Stimulated activated CD4-positive, alpha-beta T cell treated with anti-CD3 and anti-CD28 coated beads, Interleukin-12 subunit alpha, Interleukin-12 subunit beta, amount 100 ng/mL, for 4 hours (primary cell): Measurements from ENCODE around the gene FAM184A.
"Not testable (repeated sequence)": the region's sequence is repeated elsewhere in the genome, so short reads cannot be mapped to it uniquely, and the experiment has no call there.

Source experiments
- DNase-seq: peaks from one replicate; pipeline ENCODE4 v3.0.0-alpha.2; 2020

The FAM184A gene, protein sequence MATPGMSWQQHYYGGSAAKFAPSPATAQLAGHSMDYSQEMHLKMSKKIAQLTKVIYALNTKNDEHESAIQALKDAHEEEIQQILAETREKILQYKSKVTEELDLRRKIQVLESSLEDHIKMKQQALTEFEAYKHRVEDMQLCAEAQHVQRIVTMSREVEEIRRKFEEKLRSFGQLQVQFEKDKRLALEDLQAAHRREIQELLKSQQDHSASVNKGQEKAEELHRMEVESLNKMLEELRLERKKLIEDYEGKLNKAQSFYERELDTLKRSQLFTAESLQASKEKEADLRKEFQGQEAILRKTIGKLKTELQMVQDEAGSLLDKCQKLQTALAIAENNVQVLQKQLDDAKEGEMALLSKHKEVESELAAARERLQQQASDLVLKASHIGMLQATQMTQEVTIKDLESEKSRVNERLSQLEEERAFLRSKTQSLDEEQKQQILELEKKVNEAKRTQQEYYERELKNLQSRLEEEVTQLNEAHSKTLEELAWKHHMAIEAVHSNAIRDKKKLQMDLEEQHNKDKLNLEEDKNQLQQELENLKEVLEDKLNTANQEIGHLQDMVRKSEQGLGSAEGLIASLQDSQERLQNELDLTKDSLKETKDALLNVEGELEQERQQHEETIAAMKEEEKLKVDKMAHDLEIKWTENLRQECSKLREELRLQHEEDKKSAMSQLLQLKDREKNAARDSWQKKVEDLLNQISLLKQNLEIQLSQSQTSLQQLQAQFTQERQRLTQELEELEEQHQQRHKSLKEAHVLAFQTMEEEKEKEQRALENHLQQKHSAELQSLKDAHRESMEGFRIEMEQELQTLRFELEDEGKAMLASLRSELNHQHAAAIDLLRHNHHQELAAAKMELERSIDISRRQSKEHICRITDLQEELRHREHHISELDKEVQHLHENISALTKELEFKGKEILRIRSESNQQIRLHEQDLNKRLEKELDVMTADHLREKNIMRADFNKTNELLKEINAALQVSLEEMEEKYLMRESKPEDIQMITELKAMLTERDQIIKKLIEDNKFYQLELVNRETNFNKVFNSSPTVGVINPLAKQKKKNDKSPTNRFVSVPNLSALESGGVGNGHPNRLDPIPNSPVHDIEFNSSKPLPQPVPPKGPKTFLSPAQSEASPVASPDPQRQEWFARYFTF

DNA sequence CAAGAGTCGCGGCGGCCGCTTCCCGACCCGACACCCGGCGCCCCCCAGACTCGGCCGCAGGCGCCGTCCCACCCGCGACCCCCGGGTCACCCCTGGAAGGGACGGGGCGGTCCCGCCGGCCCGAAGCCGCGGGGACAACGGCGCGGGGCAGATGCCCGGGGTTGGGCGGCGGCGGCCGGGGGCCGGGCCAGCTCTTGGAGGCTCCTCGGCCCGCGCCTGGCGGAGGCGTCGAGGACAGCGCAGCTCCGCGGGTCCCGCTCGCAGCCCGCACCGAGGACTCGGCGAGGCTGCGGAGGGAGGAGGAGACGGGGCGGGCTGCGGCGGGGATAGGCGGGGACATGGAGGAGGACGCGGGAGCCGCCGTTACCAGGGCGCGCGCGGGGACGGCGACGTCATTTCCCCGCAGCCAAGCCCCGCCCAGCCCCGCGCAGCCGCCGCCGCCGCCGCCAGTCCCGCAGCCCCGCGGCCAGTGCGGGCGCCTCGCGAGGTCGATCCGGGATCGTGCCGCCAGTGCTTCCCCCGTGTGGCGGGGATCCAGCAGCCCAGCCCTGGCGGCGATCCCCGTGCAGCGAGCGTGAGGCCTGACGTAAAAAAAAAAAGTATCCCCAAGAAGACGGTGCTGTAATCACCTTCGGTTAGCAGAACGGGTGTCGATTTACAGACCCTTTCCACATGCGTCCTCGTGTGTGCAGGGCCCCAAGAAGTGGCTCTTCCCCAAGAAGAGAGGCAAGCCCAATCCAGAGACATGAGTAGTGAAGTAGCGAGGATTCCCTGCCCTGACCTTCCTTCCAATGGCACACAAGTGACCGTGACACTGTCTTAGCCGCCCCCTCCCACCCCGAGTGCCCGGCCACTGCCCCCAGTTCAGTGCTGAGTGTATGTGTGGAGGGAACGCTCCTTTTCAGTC, at the start of gene FAM184A:
Gene FAM184A (minus strand): TSS at position 289 of the 907 bp plus-strand sequence. CDS start 365 bp downstream, outside the sequence.
- peak; percentile 64 for DNase-seq

- no peak for DNase-seq
Observed at GRCh38 chr6:119127627-119128026, 49.2 kb upstream of the FAM184A start.

DNA sequence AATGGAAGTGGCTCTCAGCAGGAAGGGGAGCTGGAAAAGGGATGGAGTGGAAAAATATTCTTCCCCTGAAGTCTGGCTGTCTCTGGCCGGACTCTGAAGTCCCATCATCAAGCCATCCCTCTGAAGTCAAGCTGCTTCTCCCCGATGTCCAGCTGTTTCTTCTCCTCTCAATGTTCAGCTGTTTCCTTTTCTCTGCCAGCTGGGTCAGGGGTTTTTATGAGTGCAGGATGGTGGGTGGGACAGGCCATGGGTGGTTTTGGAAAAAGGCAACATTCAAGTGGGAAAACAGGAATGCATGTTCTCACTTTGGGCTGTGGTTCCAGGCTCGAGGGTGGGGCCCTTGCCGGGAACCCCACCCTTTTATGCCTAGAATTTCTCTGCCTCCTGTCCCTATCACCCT, 48.4 kb upstream of the FAM184A start:
- no peak for DNase-seq

DNA sequence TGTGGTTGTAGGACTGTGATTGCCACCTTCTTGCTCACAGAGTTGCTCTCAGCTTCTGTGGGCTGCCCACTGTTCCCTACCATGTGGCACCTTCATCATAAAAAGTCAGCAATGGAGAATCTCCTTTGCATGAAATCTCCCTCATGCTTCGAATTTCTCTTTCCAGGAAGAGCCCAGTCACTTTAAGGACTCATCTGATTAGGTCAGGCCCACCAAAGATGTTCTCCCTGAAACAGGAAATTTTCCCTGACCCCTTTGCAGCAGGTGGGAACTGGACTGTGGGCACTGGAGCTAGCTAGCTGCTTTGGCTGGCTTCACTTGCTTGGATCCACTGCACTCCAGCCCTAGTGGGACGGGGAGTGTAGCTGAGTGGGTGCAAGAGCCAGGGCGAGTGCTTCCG, 47.7 kb upstream of the FAM184A start:
- DNase-seq: no peak

GRCh38 chr6:119125576-119125975, 47.1 kb upstream of the FAM184A start:
- DNase-seq: no peak

DNA sequence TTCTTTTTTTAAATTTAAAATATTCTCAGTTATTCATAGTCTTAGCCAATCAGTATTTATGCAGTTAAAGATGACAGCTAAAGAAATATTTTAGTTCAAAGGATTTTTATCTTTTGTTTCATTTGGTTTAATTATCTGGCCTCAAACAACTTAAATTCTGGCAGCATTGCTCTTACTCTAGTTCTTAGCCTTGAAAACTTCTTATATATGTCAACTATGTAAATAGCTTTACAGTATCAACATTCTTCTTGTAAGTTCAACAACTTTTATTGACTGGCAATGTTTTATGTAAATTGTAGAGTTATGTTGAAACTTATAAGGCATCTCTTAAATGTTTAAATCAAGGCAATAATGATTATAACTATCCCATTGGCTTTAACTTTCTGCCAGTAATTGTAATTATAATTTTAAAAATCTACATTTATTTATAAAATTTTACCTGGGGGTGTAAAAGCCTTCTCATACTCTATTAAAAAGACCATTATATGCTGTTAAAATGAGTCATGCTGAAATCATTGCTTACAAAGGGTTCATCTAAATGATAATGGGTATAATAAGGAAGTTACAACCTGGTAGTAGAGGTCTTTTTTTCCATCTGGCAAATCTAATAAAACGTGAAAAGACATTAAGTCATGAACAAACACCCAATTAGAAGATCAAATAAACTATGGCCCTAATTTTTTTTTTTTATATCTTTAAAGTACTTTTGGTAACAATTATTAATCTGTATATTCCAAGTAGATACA, 45.8 kb upstream of the FAM184A start:
- DNase-seq: no peak

- DNase-seq: no peak
Observed at GRCh38 chr6:119122336-119122735, 43.9 kb upstream of the FAM184A start.

DNA sequence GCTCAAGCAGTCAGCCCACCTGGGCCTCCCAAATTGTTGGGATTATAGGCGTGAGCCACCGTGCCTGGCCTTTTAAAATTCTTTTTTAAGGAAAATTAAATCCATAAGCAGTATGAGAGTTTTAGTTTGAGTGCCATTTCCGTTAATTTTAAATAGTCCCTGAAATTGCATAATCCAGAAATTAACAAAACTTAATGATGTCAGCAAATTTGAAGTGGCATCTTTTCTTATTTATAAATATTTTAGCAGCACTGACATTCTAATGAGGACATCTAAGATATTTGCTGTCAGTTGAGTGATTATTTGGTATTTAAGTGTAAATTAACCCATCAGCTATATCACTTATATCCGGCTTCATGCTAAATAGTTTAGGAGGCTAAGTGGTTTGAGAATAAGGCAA, 42.9 kb upstream of the FAM184A start:
- DNase-seq: no peak

DNA sequence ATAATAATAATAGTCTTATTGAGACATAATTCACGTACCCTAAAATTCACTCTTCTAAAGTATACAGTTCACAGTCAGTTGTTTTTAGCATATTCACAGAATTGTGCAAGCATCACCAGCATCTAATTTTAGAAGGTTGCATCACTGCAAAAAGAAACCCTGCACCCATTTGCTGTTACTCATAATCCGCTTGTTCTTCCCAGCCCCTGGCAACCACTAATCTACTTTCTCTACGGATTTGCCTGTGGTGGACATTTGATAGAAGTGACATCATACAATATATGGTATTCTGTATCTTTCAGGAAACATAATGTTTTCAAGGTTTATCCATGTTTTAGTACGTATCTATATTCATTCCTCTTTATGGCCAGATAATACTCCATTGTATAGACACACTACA, 41.5 kb upstream of the FAM184A start:
- DNase-seq: no peak

- DNase-seq: not testable (repeated sequence)
Observed at GRCh38 chr6:119119062-119119461, 40.6 kb upstream of the FAM184A start.

- no peak for DNase-seq
Observed at GRCh38 chr6:119116712-119117281, 38.3 kb upstream of the FAM184A start.

DNA sequence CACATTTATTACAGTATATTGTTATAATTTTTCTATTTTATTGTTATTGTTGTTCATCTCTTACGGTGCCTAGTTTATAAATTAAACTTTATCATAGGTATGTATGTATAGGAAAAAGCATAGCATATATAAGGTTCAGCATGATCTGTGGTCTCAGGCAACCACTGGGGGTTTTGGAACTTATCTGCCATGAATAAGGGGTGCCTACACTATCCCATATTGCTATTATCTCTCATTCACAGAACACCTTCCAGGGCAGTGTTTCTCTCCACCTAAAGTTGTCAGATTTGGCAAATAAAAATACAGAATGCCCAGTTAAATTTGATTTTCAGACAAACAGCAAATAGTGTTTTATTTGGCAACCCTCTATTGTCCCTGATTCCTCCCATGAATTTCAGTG, 35.5 kb upstream of the FAM184A start:
- DNase-seq: no peak

GRCh38 chr6:119112812-119113530, 34.5 kb upstream of the FAM184A start:
- no peak for DNase-seq

DNA sequence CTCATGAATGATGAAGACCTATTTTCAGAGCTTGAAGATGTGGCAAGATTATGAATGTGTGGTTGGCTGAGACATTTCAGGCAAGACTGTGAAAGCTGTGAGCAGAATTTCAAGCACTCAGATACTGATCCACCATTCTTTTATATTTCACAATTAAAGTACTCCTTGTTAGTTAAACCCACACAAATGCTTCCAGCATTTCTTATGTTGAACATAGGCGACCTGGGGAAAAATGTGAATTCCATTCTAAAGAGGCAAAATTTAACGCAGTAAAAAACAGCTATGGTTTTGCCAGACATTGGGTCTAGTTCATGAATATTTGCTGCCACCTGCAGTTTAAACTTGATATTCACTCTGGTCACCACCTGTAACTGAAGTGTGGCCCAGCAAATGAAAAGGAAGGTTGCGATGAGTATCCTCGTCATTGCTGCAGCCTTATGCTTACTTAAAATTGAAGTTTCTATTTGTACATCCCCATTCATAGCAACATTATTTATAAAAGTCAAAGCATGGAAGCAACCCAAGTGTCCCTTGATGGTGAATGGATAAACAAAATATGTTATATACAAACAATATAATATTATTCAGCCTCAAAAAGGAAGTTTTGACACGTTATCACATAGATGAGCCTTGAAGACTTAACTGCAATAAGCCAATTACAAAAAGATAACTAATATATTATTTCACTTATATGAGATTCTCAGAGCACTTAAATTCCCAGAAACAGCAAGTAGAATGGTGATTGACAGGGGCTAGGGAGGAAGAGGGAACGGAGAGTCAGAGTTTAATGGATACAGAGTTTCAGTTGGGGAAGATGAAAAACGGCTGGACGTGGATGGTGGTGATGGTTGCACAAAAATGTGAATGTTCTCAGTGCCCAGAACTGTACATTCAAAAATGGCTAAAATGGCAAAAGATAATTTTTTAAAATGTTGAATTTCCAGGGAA, 32.4 kb upstream of the FAM184A start:
- peak; percentile 5 for DNase-seq

- DNase-seq: no peak
Observed at GRCh38 chr6:119109654-119110325, 31.3 kb upstream of the FAM184A start.

- no peak for DNase-seq
Observed at GRCh38 chr6:119108076-119108475, 29.6 kb upstream of the FAM184A start.

DNA sequence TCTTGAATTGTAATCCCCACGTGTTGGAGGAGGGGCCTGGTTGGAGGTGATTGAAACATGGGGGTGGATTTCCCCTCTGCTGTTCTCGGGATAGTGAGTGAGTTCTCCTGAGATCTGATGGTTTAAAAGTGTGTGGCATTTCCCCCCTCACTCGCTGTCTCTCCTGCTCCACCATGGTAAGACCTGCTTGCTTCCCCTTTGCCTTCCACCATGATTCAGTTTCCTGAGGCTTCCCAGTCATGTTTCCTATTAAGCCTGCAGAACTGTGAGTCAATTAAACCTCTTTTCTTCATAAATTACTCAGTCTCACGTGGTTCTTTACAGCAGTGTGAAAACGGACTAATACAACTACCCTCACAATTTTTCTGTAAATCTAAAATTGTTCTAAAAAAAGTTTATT, 26.8 kb upstream of the FAM184A start:
- no peak for DNase-seq

- DNase-seq: no peak
Observed at GRCh38 chr6:119102901-119103300, 24.4 kb upstream of the FAM184A start.

GRCh38 chr6:119100115-119100514, 21.7 kb upstream of the FAM184A start:
- DNase-seq: no peak
